OCI-LY1 (cell line): ENCODE measurements around the gene CUX1.

Experiments
- H2AFZ ChIP-seq: fragments of 200-600 bp; sonication (generic), shearing (Covaris generic); 2 replicates; pipeline ENCODE4 v1.6.0; 2014; ENCODE audit warnings: antibody characterized with exemption, mild to moderate bottlenecking, low read length
- H3F3A ChIP-seq: fragments of 200-600 bp; sonication (generic), shearing (Covaris generic); 2 replicates; pipeline ENCODE4 v1.6.0; 2014; ENCODE audit warnings: mild to moderate bottlenecking, antibody characterized with exemption, low read length, moderate library complexity; ENCODE audit not compliant: insufficient read depth
- H3K27ac ChIP-seq: fragments of 200-600 bp; sonication (generic); 2 replicates; pipeline ENCODE4 v1.5.1; 2014; ENCODE audit warnings: low read length, mixed run types, mild to moderate bottlenecking, low read depth; ENCODE audit not compliant: poor library complexity, severe bottlenecking
- H3K27me3 ChIP-seq: fragments of 200-600 bp; sonication (generic); 2 replicates; pipeline ENCODE4 v1.6.0; 2014; ENCODE audit warnings: antibody characterized with exemption, mild to moderate bottlenecking, low read length, moderate library complexity; ENCODE audit not compliant: insufficient read depth
- H3K36me3 ChIP-seq: fragments of 200-600 bp; sonication (generic); 2 replicates; pipeline ENCODE4 v1.6.1; 2014; ENCODE audit warnings: mild to moderate bottlenecking, antibody characterized with exemption, low read length, moderate library complexity, mixed read lengths; ENCODE audit not compliant: insufficient read depth
- H3K4me1 ChIP-seq: fragments of 200-600 bp; sonication (generic); 2 replicates; pipeline ENCODE4 v1.5.1; 2014; ENCODE audit warnings: mild to moderate bottlenecking, low read length, moderate library complexity; ENCODE audit not compliant: insufficient read depth, severe bottlenecking
- H3K4me2 ChIP-seq: fragments of 200-600 bp; sonication (generic), shearing (Covaris generic); 2 replicates; pipeline ENCODE4 v1.6.1; 2014; ENCODE audit warnings: low read length
- H3K4me3 ChIP-seq: fragments of 200-600 bp; sonication (generic); 2 replicates; pipeline ENCODE4 v1.5.1; 2014; ENCODE audit warnings: low read length, low read depth, mild to moderate bottlenecking, mixed read lengths; ENCODE audit not compliant: poor library complexity, severe bottlenecking
- H3K79me2 ChIP-seq: fragments of 200-600 bp; shearing (Covaris generic); 2 replicates; pipeline ENCODE4 v1.6.1; 2016; ENCODE audit warnings: mixed run types, low read length, mixed read lengths; ENCODE audit not compliant: insufficient read depth
- H3K9ac ChIP-seq: fragments of 200-600 bp; sonication (generic), shearing (Covaris generic); 2 replicates; pipeline ENCODE4 v1.6.1; 2014; ENCODE audit warnings: mild to moderate bottlenecking, low read length, mixed read lengths
- H3K9me2 ChIP-seq: fragments of 200-600 bp; sonication (generic), shearing (Covaris generic); 2 replicates; pipeline ENCODE4 v1.6.1; 2014; ENCODE audit warnings: low read depth, mild to moderate bottlenecking, low read length, mixed read lengths
- H3K9me3 ChIP-seq: fragments of 200-600 bp; shearing (Covaris generic); 2 replicates; pipeline ENCODE4 v1.6.1; 2014; ENCODE audit warnings: low read length, mixed read lengths
- H4K20me1 ChIP-seq: fragments of 200-600 bp; sonication (generic), shearing (Covaris generic); 2 replicates; pipeline ENCODE4 v1.6.0; 2016; ENCODE audit warnings: mild to moderate bottlenecking, low read length; ENCODE audit not compliant: insufficient read depth
- EZH2 ChIP-seq: fragments of 200-600 bp; sonication (generic), shearing (Covaris generic); IDR thresholded peaks from 2 replicates; pipeline ENCODE4 v1.8.0; 2017; ENCODE audit warnings: borderline replicate concordance, mixed run types, mild to moderate bottlenecking, antibody characterized with exemption, low read length, moderate library complexity, mixed read lengths
- TF ChIP-seq, protein P1 (sequence below): fragments of 200-600 bp; sonication (generic), shearing (Covaris generic); IDR thresholded peaks from 2 replicates; pipeline ENCODE4 v1.5.1; 2017; ENCODE audit warnings: mild to moderate bottlenecking, antibody characterized with exemption, low read length, moderate library complexity, mixed read lengths

The CUX1 gene

GRCh38 chr7:102028206-102028826 lies 210.9 kb downstream of the CUX1 start:
- no peaks in the 10 kb centered on the region for H3K27me3 ChIP-seq
- peaks cover 5% of the 10 kb centered on the region; the same call in 1 of the 2 replicates for H3K79me2 ChIP-seq
- TF ChIP-seq EZH2 = no peak
- TF ChIP-seq, protein P1, sequence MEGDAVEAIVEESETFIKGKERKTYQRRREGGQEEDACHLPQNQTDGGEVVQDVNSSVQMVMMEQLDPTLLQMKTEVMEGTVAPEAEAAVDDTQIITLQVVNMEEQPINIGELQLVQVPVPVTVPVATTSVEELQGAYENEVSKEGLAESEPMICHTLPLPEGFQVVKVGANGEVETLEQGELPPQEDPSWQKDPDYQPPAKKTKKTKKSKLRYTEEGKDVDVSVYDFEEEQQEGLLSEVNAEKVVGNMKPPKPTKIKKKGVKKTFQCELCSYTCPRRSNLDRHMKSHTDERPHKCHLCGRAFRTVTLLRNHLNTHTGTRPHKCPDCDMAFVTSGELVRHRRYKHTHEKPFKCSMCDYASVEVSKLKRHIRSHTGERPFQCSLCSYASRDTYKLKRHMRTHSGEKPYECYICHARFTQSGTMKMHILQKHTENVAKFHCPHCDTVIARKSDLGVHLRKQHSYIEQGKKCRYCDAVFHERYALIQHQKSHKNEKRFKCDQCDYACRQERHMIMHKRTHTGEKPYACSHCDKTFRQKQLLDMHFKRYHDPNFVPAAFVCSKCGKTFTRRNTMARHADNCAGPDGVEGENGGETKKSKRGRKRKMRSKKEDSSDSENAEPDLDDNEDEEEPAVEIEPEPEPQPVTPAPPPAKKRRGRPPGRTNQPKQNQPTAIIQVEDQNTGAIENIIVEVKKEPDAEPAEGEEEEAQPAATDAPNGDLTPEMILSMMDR = no peak
- H3K4me3 ChIP-seq = no peak overlapping the region
- H4K20me1 ChIP-seq = no peaks in the 10 kb centered on the region
- no peaks in the 10 kb centered on the region for H3K9me2 ChIP-seq
- H3K9ac ChIP-seq = peak overlapping the region; percentile 9; the same call in 1 of the 2 replicates
- H3K36me3 ChIP-seq = peaks cover 69% of the 10 kb centered on the region
- no peaks in the 10 kb centered on the region for H3K9me3 ChIP-seq
- H3K4me2 ChIP-seq = peak overlapping the region; percentile 8; the same call in 1 of the 2 replicates
- no peak overlapping the region for H2AFZ ChIP-seq
- H3K4me1 ChIP-seq = peaks cover 75% of the 10 kb centered on the region
- H3K27ac ChIP-seq = peak overlapping the region; percentile 80
- H3F3A ChIP-seq = 0 out of 2 replicates have a peak, but pooled peaks cover 8% of the 10 kb centered on the region

DNA sequence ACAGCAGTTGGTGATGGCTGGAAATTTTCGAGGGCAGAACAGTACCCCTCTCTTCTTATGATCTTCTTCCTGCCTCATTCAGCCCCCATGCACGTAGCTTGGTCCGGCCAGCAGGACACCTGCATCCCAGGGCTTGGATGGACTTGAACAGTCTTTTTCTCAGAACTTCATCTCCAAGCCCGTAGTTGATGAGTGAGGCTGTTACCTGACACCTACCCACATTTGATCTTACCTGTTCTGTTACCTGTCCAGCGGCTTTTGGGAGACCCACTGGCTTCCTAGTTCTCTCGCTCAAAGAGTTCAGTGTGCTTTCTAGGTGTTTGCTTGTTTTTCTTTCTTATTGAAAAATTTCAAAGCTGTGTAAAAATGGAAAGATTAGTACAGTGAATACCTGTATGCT lies 212.2 kb downstream of the CUX1 start:
- H4K20me1 ChIP-seq = no peaks in the 10 kb centered on the region
- no peaks in the 10 kb centered on the region for H3K9me3 ChIP-seq
- H3K9ac ChIP-seq = peak overlapping the region; percentile 15; the same call in 1 of the 2 replicates
- H3K4me2 ChIP-seq = peak overlapping the region; percentile 33; the same call in 1 of the 2 replicates
- H3K79me2 ChIP-seq = no peaks in the 10 kb centered on the region; the same call in 1 of the 2 replicates
- H3K4me1 ChIP-seq = peaks cover 62% of the 10 kb centered on the region
- no peaks in the 10 kb centered on the region for H3K9me2 ChIP-seq
- peak overlapping the region; percentile 80 for H3K27ac ChIP-seq
- H3K36me3 ChIP-seq = peaks cover 69% of the 10 kb centered on the region
- no peak overlapping the region for H2AFZ ChIP-seq
- no peaks in the 10 kb centered on the region for H3K27me3 ChIP-seq
- TF ChIP-seq, protein P1 = no peak
- TF ChIP-seq EZH2 = no peak
- 0 out of 2 replicates have a peak, but pooled peaks cover 8% of the 10 kb centered on the region for H3F3A ChIP-seq
- H3K4me3 ChIP-seq = no peak overlapping the region

GRCh38 chr7:102030696-102031095 lies 213.3 kb downstream of the CUX1 start:
- H3K79me2 ChIP-seq = peaks cover 3% of the 10 kb centered on the region; the same call in 1 of the 2 replicates
- H3K36me3 ChIP-seq = peaks cover 64% of the 10 kb centered on the region
- no peak overlapping the region; the same call in 1 of the 2 replicates for H3K9ac ChIP-seq
- H2AFZ ChIP-seq = no peak overlapping the region
- peak overlapping the region; percentile 80 for H3K27ac ChIP-seq
- TF ChIP-seq, protein P1 = no peak
- TF ChIP-seq EZH2 = no peak
- peak overlapping the region; percentile 33; the same call in 1 of the 2 replicates for H3K4me2 ChIP-seq
- H3K9me3 ChIP-seq = no peaks in the 10 kb centered on the region
- peaks cover 52% of the 10 kb centered on the region for H3K4me1 ChIP-seq
- no peaks in the 10 kb centered on the region for H4K20me1 ChIP-seq
- H3F3A ChIP-seq = 0 out of 2 replicates have a peak, but pooled peaks cover 8% of the 10 kb centered on the region
- H3K4me3 ChIP-seq = no peak overlapping the region
- H3K9me2 ChIP-seq = no peaks in the 10 kb centered on the region
- H3K27me3 ChIP-seq = no peaks in the 10 kb centered on the region
